K562 (cell line): ENCODE data around the gene TK1. TPM values are rescaled to one million over a fixed set of nuclear protein-coding genes. Genes with fewer than 3 reads are reported as not detected.

Experiments
- CHD4 ChIP-seq: fragments of 200-600 bp; sonication (generic); IDR thresholded peaks from 3 replicates; pipeline ENCODE4 v1.6.1; 2012; ENCODE audit warnings: low read depth, mild to moderate bottlenecking, mixed read lengths, low read length, inconsistent platforms; ENCODE audit not compliant: insufficient read depth, insufficient replicate concordance, poor library complexity, severe bottlenecking
- DLX4 ChIP-seq: fragments of 250-450 bp; sonication (Bioruptor Pico); IDR thresholded peaks from 2 replicates; pipeline ENCODE4 v1.6.1; 2021; ENCODE audit warnings: mild to moderate bottlenecking
- FIP1L1 ChIP-seq: fragments of 200-400 bp; formaldehyde crosslinking; IDR thresholded peaks from 2 replicates; pipeline ENCODE4 v1.6.1; 2018; ENCODE audit warnings: mild to moderate bottlenecking, low read depth, low read length; ENCODE audit not compliant: poor library complexity, severe bottlenecking
- HCFC1 ChIP-seq: IDR thresholded peaks from 2 replicates; pipeline ENCODE4 v1.6.1; 2012; ENCODE audit warnings: low read depth, low read length, improper control_type of control experiment
- HDAC3 ChIP-seq: fragments of 450-650 bp; IDR thresholded peaks from 2 replicates; pipeline ENCODE4 v1.6.1; 2018; ENCODE audit warnings: borderline replicate concordance, mild to moderate bottlenecking, moderate library complexity; ENCODE audit not compliant: partially characterized antibody
- KAT8 ChIP-seq: fragments of 450-650 bp; IDR thresholded peaks from 2 replicates; pipeline ENCODE4 v1.6.1; 2016; ENCODE audit warnings: low read depth, mild to moderate bottlenecking
- KDM1A ChIP-seq, 2 experiments: fragments of 450-650 bp; IDR thresholded peaks; 2 replicates each; pipeline ENCODE4 v1.6.1; 2016; ENCODE audit warnings: mild to moderate bottlenecking in 2 of 2
- KDM2B ChIP-seq: fragments of 250-450 bp; sonication (Bioruptor Pico); IDR thresholded peaks from 2 replicates; pipeline ENCODE4 v1.8.0; 2021; ENCODE audit warnings: mild to moderate bottlenecking, moderate library complexity
- KHSRP ChIP-seq: fragments of 450-650 bp; IDR thresholded peaks from 2 replicates; pipeline ENCODE4 v1.6.1; 2017
- NRF1 ChIP-seq, 2 experiments: fragments of 450-650 bp; IDR thresholded peaks in 1 of 2; conservative IDR thresholded peaks in 1 of 2; 2 replicates each; pipeline ENCODE4 v1.6.1; 2014; ENCODE audit warnings: mild to moderate bottlenecking in 2 of 2
- PBX2 ChIP-seq, 2 experiments: IDR thresholded peaks in 1 of 2; conservative IDR thresholded peaks in 1 of 2; 2 replicates each; pipeline ENCODE4 v1.6.1; 2016; ENCODE audit warnings: low read depth in 2 of 2, mild to moderate bottlenecking in 1 of 2, missing compliant biosample characterization in 1 of 2, missing genetic modification characterization in 1 of 2, moderate library complexity in 1 of 2
- SAFB ChIP-seq: fragments of 200-400 bp; formaldehyde crosslinking; IDR thresholded peaks from 2 replicates; pipeline ENCODE4 v1.6.1; 2017; ENCODE audit warnings: low read depth, low read length, borderline replicate concordance
- SIN3A ChIP-seq, 2 experiments: fragments of 150-350 bp in 1 of 2; IDR thresholded peaks; 2 replicates each; pipeline ENCODE4 v1.6.1; 2011 to 2016; ENCODE audit warnings: borderline replicate concordance in 2 of 2, low read depth in 2 of 2, low read length in 2 of 2, mild to moderate bottlenecking in 2 of 2, moderate library complexity in 2 of 2; ENCODE audit not compliant: control insufficient read depth in 1 of 2
- SP1 ChIP-seq: sonication (generic); formaldehyde crosslinking; IDR thresholded peaks from 2 replicates; pipeline ENCODE4 v1.8.1; 2022; ENCODE audit warnings: mild to moderate bottlenecking, missing genetic modification reagents
- TRIM24 ChIP-seq, 2 experiments: fragments of 450-650 bp; IDR thresholded peaks; 2 replicates each; pipeline ENCODE4 v1.6.1; 2016
- polyA plus RNA-seq, 8 experiments: library from polyadenylated mRNA; depleted of rRNA in 4 of 8; stranded (reverse) in 5 of 8; unstranded in 3 of 8; fragments of >200 nt; fragmentation: Nextera tagmentation in 2 of 8; fragmentation: Illumina TruSeq in 1 of 8; extraction: Ambion mirVana in 2 of 8; extraction: Trizol in 1 of 8; gene quantifications; 2 replicates each; pipeline versions ENCODE4 v1.2.1 to v1.2.3, GENCODE V29; 2011 to 2014; ENCODE audit warnings: inconsistent platforms in 1 of 8, missing spikeins in 1 of 8
- total RNA-seq, 7 experiments: library from RNA; depleted of rRNA in 6 of 7; stranded (reverse); fragments of >200 nt in 6 of 7; fragmentation: Illumina TruSeq in 2 of 7; extraction: Trizol in 2 of 7; gene quantifications; 2 replicates each; pipeline versions ENCODE4 v1.2.1 to v1.2.3, GENCODE V29; 2011 to 2021; ENCODE audit warnings: low replicate concordance in 1 of 7
- TF ChIP-seq, protein P1 (sequence below): fragments of 150-350 bp; conservative IDR thresholded peaks from 2 replicates; pipeline ENCODE4 v1.6.1; 2014; ENCODE audit warnings: low read length

TK1 gene
- total and polyA plus RNA-seq, 9 of the 15 experiments (the other 6 are each of a cell fraction or from before 2014, with no cell fraction given), result 8.4 to 280 (median 103) TPM

DNA sequence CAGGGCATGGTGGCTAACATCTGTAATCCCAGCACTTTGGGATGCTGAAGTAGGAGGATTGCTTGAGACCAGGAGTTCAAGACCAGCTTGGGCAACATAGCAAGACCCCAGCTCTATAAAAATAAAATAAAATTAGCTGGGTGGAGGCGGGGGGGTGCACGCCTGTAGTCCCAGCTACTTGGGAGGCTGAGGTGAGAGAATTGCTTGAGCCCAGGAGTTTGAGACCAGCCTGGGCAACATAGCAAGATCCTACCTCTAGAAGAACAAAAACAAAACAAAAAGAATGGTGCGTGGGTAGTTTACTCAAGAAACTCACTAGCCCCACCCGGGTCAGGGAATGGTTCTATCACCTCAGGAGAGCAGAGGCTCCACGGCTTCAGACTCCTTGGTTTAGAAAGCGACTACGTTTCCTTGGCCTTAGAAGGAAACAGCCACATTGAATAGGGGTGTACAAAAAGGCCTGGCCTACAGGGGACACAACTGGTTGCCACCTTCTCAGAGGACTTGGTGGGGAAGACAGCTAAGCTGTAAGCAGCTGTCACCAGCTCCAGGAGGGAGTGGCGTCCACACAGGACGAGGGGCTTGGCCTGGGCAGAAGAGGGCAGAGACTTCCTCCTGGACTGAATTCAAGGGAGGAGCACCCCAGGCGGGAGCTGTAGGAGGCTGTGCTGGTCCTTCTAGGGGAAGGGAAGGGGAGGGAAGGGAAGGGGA lies 716 bp downstream of the TK1 start (continued):
- TF ChIP-seq, protein P1, sequence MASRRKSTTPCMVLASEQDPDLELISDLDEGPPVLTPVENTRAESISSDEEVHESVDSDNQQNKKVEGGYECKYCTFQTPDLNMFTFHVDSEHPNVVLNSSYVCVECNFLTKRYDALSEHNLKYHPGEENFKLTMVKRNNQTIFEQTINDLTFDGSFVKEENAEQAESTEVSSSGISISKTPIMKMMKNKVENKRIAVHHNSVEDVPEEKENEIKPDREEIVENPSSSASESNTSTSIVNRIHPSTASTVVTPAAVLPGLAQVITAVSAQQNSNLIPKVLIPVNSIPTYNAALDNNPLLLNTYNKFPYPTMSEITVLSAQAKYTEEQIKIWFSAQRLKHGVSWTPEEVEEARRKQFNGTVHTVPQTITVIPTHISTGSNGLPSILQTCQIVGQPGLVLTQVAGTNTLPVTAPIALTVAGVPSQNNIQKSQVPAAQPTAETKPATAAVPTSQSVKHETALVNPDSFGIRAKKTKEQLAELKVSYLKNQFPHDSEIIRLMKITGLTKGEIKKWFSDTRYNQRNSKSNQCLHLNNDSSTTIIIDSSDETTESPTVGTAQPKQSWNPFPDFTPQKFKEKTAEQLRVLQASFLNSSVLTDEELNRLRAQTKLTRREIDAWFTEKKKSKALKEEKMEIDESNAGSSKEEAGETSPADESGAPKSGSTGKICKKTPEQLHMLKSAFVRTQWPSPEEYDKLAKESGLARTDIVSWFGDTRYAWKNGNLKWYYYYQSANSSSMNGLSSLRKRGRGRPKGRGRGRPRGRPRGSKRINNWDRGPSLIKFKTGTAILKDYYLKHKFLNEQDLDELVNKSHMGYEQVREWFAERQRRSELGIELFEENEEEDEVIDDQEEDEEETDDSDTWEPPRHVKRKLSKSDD, result no peak
- TF ChIP-seq KDM1A (IDR thresholded peaks at IDR 0.05) (peak in 1 of 2 experiments; percentile 16; a peak in 1 of 4 replicates), SIN3A (IDR thresholded peaks at IDR 0.05; ENCODE audit: borderline replicate concordance in 2 of 2, control insufficient read depth in 1 of 2, low read depth in 2 of 2, low read length in 2 of 2) (0 out of 4 replicates have a peak, but pooled peaks of 1 of the 2 experiments have one; percentile 5), NRF1 (conservative IDR thresholded peaks at IDR 0.05 in 1 of 2, IDR thresholded peaks at IDR 0.05 in 1 of 2) (no peak), KHSRP (no peak), HCFC1 (no peak), SAFB (no peak), HDAC3 (no peak), FIP1L1 (no peak), TRIM24 (IDR thresholded peaks at IDR 0.05) (no peak), DLX4 (no peak), PBX2 (CRISPR knock-in tag; IDR thresholded peaks at IDR 0.05; ENCODE audit: low read depth) (no peak), PBX2 (tag; conservative IDR thresholded peaks at IDR 0.05; ENCODE audit: low read depth) (no peak), KDM2B (CRISPR knock-in tag) (no peak), CHD4 (no peak), KAT8 (no peak), SP1 (CRISPR knock-in tag) (no peak)
- TF ChIP-seq, all 486 proteins: peak for 7
